Neural progenitor cell (in vitro differentiated cells): ENCODE data around the gene CD300C.

Experiments
- EZH2 ChIP-seq: fragments of 200-600 bp; sonication (generic); IDR thresholded peaks from 2 replicates; pipeline ENCODE4 v1.6.1; 2017; ENCODE audit warnings: antibody characterized with exemption, mild to moderate bottlenecking, moderate library complexity
- TF ChIP-seq, protein P1 (sequence below): fragments of 200-600 bp; sonication (generic); IDR thresholded peaks from 2 replicates; pipeline ENCODE4 v1.5.1; 2017; ENCODE audit warnings: antibody characterized with exemption, mild to moderate bottlenecking

DNA sequence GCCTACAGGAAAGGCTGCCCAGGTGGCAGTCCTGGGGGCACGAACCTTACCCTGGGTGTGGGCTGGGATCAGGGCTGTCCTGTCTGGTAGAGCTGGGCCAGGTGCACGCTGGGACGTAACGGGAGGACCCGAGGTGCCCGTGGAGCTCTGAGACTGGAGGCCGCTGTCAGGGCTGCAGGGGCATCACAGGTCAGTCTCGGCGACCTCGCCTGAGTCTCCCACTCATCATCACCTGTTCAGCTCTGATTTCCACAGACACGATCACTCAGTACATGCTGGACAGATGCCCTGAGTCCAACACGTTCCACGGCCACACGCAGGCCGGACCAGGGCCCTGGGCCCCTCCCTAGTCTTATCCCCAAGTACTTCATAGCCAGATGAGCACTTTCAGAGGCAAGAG is 4.7 kb upstream of the CD300C start:
- TF ChIP-seq, protein P1, sequence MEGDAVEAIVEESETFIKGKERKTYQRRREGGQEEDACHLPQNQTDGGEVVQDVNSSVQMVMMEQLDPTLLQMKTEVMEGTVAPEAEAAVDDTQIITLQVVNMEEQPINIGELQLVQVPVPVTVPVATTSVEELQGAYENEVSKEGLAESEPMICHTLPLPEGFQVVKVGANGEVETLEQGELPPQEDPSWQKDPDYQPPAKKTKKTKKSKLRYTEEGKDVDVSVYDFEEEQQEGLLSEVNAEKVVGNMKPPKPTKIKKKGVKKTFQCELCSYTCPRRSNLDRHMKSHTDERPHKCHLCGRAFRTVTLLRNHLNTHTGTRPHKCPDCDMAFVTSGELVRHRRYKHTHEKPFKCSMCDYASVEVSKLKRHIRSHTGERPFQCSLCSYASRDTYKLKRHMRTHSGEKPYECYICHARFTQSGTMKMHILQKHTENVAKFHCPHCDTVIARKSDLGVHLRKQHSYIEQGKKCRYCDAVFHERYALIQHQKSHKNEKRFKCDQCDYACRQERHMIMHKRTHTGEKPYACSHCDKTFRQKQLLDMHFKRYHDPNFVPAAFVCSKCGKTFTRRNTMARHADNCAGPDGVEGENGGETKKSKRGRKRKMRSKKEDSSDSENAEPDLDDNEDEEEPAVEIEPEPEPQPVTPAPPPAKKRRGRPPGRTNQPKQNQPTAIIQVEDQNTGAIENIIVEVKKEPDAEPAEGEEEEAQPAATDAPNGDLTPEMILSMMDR = no peak
- TF ChIP-seq EZH2 = no peak
